ENCODE measurements around the gene ZNF546. TPM values are rescaled to one million over a fixed set of nuclear protein-coding genes. Genes with fewer than 3 reads are reported as not detected.

The ZNF546 gene
- total RNA-seq, 1 donor from 2014 or later, result 6.7 TPM

DNA sequence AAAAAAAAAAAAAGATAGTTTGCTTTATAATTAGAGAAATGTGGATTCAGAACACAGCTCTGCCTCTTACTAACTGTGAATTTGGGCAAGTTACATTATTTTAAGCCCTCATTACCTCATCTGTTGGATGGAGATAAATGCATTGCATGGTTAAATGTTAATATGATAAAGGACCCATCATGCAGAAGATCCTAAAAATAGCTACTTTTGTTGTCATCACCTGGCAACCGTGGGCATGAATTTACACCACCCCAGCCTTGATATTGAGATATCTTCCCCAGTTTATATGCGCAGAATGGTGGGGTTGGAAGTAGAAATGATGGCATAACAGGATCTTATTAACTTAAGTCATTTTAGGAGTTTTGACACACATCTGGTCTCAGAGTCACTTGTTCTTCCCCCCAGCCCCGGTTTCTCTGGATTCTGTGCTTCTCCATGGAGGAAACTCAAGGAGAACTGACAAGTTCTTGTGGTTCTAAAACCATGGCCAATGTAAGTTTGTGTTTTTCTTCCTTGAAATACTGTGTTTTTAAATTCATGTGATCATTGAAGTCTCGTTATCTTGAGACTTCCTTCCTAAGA, 8.9 kb downstream of the ZNF546 start:
- no peak overlapping the region for H3K27ac ChIP-seq
- intact Hi-C loops (cut with DNase I), result no loop called here
- H3K9me3 ChIP-seq, result no peaks in the 10 kb centered on the region
- ATAC-seq, result no peak
- no peaks in the 10 kb centered on the region for H3K4me1 ChIP-seq
- H3K27me3 ChIP-seq, result no peaks in the 10 kb centered on the region
- H3K36me3 ChIP-seq, result peaks cover 38% of the 10 kb centered on the region
- DNase-seq, result no peak
- TF ChIP-seq, protein P1, sequence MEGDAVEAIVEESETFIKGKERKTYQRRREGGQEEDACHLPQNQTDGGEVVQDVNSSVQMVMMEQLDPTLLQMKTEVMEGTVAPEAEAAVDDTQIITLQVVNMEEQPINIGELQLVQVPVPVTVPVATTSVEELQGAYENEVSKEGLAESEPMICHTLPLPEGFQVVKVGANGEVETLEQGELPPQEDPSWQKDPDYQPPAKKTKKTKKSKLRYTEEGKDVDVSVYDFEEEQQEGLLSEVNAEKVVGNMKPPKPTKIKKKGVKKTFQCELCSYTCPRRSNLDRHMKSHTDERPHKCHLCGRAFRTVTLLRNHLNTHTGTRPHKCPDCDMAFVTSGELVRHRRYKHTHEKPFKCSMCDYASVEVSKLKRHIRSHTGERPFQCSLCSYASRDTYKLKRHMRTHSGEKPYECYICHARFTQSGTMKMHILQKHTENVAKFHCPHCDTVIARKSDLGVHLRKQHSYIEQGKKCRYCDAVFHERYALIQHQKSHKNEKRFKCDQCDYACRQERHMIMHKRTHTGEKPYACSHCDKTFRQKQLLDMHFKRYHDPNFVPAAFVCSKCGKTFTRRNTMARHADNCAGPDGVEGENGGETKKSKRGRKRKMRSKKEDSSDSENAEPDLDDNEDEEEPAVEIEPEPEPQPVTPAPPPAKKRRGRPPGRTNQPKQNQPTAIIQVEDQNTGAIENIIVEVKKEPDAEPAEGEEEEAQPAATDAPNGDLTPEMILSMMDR (IDR thresholded peaks at IDR 0.05), result no peak
- no peak overlapping the region for H3K4me3 ChIP-seq

DNA sequence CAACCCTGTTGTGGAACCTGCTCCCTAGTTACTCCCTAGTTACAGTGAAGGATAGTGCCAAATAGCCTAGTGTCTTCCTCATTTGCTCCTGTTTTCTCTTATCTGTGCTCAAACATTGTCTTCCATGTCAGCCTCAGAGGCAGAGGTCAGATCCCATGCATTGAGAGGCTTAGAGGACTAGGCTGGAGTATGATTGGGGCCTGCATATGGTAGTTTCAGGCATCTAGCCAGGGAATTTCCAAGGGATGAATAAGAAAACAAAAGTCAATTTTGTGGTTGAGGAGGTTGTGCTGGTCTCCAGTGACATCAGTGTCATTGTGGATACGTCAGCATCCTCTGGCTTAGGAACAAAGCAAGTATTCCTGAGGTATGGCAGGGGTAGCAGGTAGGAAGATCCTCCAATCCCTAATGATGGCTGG, 9.4 kb downstream of the ZNF546 start:
- Histone ChIP-seq H3K36me3 (peaks cover 38% of the 10 kb centered on the region), H3K4me1 (no peaks in the 10 kb centered on the region), H3K9me3 (no peaks in the 10 kb centered on the region), H3K27ac (no peak overlapping the region), H3K4me3 (no peak overlapping the region), H3K27me3 (no peaks in the 10 kb centered on the region)
- ATAC-seq (no peak), DNase-seq (no peak)
- intact Hi-C loops (cut with DNase I), result no loop called here
- TF ChIP-seq, protein P1 (IDR thresholded peaks at IDR 0.05), result no peak

DNA sequence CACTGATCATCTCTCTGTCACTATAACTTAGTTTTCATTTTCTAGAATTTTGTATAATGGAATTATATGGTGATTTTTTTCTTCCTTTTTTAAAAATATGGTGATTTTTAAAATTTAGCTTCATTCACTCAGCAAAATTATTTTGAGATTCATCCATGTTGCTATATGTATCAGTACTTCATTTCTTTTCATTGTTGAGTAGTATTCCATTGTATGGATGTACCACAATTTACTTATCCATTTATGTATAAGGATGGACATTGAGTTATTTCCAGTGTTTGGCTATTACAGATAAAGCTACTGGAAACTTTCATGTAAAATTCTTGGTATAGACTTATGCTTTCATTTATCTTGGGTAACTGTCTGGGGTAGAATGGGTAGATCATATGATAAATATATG, 12.8 kb downstream of the ZNF546 start:
- Histone ChIP-seq H3K4me3 (no peak overlapping the region), H3K27ac (no peak overlapping the region), H3K36me3 (peaks cover 42% of the 10 kb centered on the region), H3K27me3 (no peaks in the 10 kb centered on the region), H3K4me1 (no peaks in the 10 kb centered on the region), H3K9me3 (peaks cover 18% of the 10 kb centered on the region)
- intact Hi-C loops (cut with DNase I), result no loop called here
- no peak for ATAC-seq
- TF ChIP-seq, protein P1 (IDR thresholded peaks at IDR 0.05), result no peak
- DNase-seq, result no peak

DNA sequence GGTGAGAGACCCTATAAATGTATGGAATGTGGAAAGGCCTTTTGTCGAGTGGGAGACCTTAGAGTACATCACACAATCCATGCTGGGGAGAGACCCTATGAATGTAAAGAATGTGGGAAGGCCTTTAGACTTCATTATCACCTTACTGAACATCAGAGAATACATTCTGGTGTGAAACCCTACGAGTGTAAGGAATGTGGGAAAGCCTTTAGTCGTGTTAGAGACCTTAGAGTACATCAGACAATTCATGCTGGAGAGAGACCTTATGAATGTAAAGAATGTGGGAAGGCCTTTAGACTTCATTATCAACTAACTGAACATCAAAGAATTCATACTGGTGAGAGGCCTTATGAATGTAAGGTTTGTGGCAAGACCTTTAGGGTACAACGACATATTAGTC, 17.1 kb downstream of the ZNF546 start:
- TF ChIP-seq, protein P1 (IDR thresholded peaks at IDR 0.05), result no peak
- peaks cover 49% of the 10 kb centered on the region for H3K9me3 ChIP-seq
- ATAC-seq, result no peak
- no peak overlapping the region for H3K4me3 ChIP-seq
- no peaks in the 10 kb centered on the region for H3K4me1 ChIP-seq
- no peaks in the 10 kb centered on the region for H3K27me3 ChIP-seq
- intact Hi-C loops (cut with DNase I), result no loop called here
- H3K27ac ChIP-seq, result no peak overlapping the region
- no peak for DNase-seq
- H3K36me3 ChIP-seq, result peaks cover 17% of the 10 kb centered on the region

DNA sequence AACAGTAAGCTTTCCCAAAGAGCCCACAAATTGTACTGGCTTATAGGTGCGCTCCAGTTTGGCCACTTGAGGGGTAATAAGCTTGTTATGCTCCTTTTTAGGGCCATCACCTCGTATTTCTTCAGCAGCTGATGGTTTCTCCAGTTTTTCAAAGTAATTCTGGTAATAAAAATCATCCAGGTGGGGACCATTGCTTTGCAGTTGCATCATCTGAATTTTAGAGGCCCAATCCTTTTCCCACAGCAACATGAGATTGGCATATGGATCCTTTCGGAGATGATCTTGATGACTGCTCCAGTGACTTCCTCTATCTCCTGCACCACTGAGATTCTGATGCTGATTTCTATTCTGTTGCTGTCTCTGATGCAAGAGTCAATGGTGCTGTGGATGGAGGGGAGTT, 27.1 kb downstream of the ZNF546 start:
- Histone ChIP-seq H3K4me3 (no peak overlapping the region), H3K27ac (no peak overlapping the region), H3K4me1 (no peaks in the 10 kb centered on the region), H3K9me3 (peaks cover 64% of the 10 kb centered on the region), H3K27me3 (no peaks in the 10 kb centered on the region), H3K36me3 (no peaks in the 10 kb centered on the region)
- no peak for ATAC-seq
- intact Hi-C loops (cut with DNase I), result no loop called here
- TF ChIP-seq, protein P1 (IDR thresholded peaks at IDR 0.05), result no peak
- DNase-seq, result no peak

Measured in upper lobe of right lung (tissue), 1 donor.